Superior temporal gyrus (tissue), 1 donor: ENCODE measurements around the gene POMT2.

Experiments used
- DNase-seq: peaks from one replicate; pipeline ENCODE4 v3.0.0-alpha.2; 2016; ENCODE audit errors: extremely low spot score

The POMT2 gene

DNA sequence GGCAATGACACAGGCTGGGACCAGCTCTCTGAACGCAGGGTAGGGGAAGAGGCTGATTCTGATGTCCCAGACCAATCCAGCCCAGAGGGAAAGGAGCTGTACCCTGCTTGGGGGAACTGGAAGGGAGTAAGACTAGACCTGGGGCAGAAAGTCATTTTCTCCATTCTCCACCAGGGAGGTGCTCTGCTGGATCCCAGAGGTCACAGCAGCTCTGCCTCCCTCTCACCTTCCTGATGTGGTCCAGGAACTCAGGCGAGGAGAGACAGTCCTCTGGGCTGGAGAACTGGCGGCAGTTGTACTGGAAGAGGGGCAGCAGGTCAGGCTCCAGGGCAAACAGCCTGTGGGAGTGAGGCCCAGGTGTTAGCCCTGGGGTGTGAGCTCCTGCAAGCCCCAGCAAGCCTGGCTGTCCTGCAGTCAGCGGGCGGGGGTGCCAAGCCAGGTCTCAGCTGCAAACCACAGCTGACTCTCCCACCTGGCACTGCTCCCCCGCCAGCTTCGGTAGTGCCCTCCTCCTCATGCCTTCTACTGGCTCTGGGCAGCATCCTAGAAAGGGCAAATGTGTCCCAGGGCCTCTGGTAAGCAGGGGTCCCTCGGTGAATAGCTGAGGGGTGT, 51.6 kb downstream of the POMT2 start:
- DNase-seq, result no peak

DNA sequence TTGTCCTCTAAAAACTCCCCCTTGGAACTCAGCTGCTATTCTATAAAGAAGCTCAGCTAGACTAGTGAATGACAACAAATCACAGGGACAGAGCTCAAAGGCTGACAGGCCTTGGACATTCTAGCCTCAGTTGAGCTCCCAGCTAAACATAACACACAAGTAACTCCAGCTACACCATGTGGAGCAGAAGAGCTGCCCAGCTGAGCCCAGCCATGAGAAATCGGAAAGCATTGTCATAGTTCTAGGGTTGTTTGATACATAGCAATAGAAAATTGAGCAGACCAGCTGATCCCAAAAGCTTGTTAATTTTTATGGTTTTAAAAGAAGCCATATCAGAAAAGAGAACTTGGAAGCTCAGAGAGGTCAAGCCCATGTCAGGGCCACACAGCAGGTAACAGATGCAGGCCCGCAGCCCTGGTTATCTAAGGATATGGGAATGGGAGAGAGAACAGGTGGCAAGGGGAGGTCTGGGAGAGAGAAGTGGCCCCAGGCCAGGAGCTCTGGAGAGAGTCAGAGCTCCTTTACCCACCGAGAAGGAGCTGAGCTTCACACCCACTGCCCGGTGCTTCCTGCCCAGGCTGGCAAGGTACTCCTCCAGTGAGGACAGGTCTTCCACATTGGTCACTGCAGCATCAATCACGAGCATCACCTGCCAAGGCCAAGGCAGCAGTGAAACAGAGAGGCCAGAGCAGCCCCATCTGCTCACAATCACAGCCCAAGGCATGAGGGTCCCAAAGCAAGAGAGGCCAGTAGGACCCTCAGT, 52.6 kb downstream of the POMT2 start:
- no peak for DNase-seq

DNA sequence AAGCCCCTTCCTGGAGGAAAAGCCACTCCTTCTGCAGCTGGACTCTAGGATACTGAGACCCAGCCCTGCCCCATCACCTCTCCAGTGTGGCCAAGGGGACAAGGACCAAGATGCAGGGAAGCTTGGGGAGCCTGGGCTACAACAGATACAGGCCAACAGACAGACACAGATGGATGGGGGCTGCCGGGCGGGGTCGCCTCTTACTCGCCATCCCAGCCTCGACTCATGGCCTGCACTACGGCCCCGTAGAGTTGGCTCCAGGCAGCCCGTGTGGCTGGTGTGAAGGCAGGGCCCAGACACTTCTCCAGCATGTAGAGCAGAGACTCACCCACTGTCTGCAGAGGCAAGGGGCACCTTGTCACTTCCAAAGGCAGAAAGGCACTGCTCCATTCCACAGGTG, 54.3 kb downstream of the POMT2 start:
- DNase-seq, result no peak

DNA sequence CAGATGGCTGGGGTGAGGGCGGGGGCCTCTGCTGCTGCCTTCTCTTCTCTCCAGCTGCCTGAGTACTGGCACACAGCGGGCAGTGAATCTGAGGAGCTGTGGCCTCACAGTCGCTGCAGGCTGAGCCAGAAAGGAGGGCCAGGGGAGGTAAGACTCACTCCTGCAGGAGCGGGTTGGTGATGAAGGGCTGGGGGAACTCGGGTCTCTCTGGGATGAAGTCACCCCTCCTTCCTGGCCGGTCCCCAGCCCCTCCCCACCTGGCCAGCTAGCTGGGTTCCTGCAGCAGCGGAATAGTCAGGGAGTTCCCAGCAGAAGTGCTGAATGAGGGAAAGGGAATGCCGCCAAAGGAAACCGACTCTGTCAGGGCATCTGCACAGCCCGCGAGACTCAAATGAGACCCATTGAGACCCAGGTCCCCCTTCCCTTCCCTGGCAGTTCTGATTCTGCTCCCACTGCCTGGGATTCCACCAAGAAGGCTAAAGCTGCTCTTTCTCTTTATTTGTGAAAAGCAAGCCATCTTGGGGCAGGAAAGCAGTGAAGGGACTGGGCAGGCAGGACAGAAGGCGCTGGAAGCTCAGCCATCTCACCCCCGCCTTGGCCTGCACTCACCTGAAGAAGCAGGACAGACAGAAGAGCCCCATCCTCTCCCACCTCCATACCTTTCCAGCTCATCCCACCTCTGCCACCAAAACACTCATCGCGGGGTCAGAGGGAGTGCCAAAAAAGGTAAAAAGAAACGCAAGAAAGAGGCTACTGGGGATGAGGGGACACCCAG, 54.9 kb downstream of the POMT2 start:
- DNase-seq, result no peak

DNA sequence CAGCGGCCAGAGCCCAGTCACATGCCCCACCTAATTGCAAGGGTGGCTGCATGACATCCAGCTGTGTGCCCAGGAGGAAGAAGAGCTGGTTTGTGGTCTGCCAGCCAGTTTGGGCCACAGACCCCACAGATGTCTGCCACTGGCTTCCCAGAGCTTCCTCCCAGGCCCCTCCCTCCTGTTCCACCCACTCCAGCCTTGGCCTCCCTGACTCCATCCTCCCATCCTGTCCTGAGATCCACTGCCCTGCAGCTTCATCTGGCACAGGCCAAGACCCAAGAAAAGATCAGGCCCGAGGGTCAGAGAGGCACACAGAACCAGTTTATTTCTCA, 55.5 kb downstream of the POMT2 start:
- DNase-seq, result no peak

DNA sequence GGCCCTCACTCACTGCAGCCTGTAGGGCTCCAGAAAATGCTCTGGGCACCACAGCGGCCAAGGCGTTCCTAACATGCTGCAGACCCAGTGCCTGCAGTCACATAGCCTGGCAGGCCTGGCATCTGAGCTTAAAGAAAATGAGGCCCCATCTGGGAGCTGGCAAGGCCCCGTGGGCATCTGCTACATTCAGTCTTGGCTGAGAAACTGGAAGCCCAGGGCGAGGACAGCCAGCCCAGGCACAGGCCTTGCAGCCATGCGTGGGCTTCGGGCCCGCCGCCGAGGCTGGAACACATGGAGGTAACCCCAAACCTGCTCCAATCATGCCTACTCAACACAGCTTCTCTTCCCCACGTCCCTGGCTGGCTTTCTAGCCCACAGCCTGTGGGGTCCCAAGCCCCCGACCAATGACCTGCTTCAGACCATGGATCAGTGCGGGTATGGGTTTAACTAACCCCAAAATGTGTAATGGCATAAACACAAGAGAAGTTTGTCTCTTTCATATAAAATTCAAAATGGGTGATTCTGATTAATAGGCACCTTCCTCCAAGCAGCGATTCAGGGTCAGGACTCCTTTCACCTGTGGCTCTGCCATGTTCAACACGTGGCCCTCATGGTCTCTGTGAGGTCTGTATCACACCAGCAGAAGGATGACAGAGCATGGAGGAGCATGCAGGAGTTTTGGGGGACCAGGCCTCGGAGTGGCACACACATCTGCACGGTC, 56.1 kb downstream of the POMT2 start:
- no peak for DNase-seq

DNA sequence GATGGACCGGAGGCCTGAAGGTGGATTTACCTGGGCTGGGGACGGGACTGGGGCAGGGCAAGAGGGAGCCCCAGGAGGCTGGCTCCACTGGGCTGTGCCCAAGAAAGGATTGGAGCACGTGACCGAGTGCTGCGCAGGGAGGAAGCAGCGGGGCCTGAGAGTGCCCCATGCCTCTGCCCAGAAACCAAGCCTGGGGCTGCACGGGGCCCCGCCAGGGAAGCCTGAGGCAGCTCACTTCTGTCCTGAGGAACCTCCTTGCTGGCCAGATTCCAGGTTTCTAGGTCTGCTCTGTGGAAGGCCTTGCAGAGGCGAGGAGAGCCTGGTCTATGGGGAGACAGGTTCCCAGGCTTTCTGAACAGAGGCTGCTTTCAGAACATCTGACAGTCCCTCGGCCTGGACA, 60.1 kb downstream of the POMT2 start:
- DNase-seq, result no peak

DNA sequence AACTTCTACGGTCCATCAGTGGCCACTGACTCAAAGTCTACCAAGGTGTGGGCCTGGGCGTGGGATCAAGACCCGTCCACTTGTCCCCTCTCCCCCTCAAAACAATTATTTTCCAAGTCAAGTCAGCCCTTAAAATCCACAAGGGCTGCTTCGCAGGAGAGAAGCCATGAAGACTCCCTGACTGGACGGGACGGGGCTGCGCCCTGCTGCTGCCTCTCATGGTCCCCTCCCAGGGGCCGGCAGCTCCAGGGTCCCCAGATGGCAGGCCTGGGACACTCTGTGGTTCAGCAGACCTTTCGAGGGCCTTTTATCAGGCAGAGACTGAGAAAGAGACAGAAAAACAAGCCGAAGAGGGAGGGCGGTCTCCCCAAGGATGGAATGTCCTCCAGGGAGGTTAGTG, 60.5 kb downstream of the POMT2 start:
- DNase-seq, result no peak

DNA sequence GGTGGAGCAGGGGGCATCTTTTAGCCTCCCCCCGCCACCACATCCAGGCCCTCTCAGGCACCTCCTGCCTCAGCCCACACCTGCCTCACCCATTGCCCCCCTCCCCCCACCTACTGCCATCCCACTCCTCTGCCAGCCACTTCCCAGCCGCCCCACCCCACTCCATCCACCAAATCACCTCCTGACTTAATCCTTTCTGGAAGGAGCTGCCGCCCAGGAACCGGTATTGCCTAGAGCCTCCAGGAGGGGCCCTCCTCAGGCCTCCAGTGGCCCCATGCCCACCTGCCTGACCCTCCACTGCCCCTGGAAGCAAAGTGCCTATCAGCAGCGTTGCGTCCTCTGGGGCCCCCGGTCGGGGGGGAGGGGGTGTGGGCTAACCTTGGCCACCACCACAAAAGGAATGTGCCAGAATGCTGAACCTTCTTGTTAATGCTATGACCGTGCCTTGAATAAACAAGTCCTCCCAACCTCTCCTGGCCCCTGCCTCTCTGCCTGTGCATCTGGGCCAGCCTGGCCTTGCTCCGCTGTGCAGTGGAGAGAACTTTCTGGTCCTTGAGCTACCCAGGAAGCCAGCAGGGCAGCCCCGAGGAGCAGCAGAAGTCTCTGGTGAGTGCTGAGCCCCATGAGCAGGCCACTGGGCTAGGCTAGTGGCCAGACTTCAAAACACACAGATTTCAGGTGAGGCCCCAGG, 61.5 kb downstream of the POMT2 start:
- DNase-seq, result no peak

DNA sequence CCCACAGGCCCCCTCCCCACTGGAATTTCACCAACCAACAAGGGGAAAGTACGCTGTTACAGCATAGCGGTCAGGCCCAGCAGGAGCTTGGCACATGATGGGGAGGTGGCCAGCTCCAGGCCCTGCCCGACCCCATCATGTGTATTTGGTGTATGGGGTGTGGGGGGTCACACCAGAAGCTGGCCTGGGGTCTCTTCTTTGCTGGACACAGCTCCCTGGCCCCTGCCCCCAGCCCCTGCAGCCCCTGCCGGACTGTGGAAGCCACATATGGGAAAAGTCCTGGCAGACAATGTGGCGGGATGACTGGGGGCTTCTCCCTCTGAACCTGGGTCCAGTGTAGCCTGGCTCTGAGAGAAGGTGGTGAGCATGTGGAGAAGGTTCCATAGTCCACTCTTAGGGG, 62.1 kb downstream of the POMT2 start:
- no peak for DNase-seq

DNA sequence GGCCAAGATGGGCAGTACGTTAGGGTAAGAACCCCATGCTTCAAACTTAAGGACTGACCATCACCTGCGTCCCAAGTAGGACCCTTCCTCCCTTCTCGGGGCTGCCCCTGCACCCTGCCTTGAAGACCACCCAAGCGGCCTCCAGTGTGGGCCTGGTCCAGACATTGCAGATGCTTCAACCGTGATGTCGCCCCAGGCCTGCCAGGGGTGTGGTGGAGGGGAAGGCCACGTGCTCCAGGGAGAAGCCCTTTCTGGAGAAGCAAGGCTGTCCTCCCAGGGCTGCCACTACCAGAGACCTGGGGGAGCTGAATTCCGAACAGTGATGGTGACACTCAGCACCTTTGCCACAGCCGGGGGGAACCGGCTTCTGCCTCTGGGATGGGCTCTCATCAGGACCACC, 63.0 kb downstream of the POMT2 start:
- no peak for DNase-seq

DNA sequence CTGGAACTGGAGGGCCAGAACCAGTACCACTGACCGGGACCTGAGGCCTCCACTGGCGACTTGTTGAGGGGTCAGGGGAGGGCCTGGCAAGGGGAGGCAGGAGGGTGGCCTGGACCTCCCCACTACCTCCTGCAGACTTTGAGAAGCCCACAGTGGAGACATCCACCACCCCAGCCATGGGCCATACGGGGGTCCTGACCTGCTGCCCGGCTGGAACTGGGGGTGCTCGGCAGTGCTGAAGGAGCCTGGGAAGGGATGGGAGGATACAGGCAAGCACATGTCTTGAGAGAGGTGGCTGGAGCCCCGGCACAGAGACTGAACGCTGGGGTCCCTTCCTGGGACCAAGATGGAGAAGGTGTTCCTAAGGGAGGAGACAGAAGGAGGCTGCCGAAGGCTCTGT, 64.0 kb downstream of the POMT2 start:
- DNase-seq, result no peak

DNA sequence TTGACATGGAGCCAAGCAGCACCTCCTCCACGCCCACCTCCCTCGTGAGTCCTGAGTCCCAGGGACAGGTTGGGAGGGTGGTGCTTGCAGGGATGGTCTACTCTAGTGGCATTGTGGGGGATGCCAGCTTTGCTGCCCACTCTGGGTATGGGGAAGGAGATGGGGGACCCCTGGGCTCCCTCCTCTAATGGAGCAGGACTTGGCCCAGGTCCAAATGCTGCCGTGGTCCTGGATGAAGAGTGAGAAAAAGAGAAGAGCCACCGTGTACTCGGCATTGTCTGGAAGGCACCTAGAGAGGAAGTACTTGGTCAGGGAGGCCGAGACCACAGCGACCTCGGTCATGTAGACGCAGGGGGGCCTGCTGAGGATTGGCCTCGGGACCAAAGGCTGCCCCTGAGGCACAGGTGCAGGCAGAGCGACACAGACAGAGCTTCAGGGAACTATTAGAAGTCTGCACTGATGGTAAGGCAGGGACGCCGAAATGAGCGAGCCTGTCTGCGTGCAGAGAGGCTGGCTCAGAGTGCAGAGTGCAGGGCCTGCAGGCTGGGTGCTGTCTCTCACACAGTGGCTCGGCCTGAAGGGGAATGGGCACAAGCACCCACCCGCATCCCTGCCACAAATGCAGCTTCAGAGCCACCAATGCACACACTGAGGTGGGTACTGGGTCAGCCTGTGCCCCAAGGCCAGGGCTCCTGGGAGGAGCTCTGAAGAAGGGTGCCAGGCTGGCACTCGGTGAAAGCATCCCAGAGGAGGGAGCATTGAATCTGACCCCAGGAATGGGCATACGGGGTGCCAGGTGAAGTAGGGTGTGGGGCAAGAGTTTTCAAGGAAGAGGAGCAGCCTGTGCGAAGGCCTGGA, 67.1 kb downstream of the POMT2 start:
- no peak for DNase-seq

DNA sequence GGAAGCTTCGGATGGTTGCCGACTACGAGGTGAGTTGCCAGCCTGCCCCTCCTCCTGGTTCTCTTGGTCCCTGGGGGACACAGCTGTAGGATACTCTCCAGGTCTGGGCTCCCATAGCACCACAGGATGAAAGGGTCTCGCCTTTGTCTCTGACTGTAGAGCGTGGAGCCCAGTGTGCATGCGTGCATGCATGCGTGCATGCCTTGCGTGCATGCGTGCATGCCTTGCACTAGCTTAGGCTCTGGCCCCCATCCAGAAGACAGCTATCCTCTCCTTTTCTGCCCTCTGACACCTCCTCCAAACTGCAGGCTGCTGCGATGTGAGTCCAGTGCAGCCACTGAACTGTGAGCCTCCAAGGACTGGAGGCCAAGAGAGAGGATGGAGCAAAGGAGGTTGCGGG, 68.8 kb downstream of the POMT2 start:
- no peak for DNase-seq

DNA sequence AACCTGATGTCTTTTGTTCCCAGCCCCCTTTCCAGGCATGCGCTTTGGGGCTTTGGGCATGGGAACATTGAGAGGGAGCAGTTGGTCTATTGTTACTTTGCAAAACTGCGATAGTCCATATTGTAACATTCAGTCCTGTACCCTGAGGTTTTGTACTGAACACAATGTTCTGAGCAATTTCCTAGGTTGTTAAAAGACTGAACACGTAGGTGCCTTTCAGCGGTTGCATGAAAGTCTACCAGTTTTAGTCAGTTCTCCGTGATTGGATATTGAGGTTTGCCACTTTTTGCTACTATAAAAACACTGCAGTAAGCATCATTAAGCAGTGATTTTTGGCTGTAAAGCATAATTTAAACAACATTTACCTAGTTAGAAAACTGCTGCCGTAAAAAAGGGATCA, 69.8 kb downstream of the POMT2 start:
- DNase-seq, result no peak

DNA sequence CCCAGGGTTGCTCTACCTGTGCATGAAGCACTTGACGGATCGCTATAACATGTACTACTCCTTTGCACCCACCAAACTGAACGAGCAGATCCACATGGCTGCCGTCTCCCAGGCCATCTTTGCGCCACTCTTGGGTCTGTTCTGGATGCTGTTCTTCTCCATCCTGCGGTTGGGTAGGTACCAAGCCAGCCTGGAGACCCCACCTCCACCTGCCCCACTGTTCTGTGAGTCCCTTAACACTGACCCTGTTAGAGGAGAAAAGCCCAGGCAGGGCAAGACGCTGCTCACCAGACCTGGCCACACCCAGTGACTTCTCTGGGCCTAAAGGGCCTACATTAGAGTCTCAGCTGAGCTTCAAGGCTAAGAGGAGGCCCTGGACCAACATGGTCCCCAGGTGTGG, 71.4 kb downstream of the POMT2 start:
- DNase-seq, result no peak

DNA sequence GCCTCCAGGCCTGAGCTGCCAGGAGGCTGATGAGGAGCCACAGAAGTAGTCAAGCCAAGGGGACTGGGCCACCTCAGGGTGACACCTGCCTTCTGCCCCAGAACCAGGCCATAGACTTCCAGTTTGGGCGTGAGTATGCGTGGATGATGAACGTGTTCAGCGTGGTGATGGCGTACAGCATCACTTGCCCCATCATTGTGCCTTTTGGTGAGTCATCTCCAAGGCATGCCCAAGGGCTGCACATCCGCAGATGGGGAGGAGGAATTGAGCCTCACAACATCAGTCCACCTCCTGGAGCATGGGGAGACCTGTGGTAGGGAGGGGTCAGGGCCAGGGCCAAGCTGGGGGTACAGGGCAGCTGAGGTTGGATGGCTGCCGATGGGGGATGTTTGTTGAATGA, 72.0 kb downstream of the POMT2 start:
- DNase-seq, result no peak

DNA sequence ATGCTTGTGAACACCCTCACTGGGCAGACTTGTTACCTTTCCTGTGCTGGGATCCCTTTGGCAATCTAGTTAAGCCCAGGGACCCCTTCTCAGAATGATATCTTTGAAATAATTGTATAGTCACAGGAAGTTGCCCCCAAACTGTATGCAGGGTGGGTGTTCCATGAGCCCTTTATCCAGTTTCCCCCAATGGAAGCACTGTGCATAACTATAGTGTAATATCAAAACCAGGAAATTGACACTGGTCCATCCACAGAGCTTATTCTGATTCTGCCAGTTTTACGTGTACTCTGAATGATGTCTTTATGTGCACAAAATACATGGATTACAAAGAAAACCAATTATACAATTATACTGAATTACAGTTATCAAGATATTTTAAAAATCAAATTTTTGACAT, 73.9 kb downstream of the POMT2 start:
- DNase-seq, result no peak

DNA sequence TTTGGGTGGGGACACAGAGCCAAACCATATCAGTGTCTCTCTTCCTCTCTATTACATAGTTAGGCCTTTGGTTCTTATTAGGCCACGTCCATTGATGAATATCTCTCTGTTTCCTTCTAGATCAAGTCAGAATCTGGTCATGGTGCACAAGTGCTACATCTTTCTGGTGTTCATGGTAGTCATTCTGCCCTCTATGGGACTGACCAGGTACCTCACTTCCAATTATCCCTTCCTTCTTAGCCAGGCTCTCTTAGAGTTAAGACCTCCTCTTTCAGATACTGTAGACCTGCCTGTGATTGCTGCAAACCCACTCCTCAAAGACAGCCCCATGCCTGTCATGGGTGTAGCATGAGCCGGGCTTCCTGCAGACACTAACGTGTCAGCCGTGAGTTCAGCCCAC, 74.9 kb downstream of the POMT2 start:
- no peak for DNase-seq

DNA sequence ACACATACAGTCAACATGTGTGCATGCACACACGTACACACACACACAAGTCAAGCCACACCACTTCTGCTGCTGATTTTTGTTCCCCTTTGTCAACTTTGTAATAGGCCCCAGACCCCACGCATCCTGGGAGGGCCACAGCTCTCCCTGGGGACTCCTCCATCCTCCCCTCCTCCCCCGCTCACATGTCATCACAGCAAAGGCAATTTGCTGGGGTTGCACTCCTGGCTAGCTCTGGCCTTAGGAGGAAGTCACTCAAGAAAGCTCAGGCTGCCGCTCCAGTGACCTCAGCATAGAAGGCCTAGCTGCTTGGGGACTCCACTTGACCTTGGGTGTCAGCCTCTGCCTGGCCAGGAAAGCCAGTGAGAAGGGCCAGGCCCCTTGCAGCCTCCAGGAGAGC, 76.8 kb downstream of the POMT2 start:
- DNase-seq, result no peak

DNA sequence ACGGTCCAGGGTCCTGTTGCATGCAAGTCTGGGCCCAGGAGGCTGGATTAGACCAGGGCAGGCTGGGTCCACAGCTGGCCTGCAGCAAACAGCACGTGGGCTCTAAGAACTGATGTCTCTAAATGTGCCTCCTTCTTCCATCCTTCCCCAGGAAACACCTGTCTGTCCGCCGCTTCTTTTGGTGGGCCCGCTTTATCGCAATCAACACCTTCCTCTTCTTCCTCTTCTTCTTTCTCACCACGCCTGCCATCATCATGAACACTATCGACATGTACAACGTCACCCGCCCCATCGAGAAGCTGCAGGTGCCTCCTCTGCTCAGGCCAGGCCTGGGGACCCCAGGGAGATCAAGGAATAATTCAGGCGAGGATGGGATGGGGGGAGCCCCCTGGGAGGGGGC, 77.9 kb downstream of the POMT2 start:
- no peak for DNase-seq
